Measurements from ENCODE around the gene ANKRD13D.

- no peak for TF ChIP-seq CTCF (conservative IDR thresholded peaks at IDR 0.05; ENCODE audit: low read depth in 2 of 2)
- no peak for TF ChIP-seq POLR2AphosphoS5 (IDR thresholded peaks at IDR 0.05; ENCODE audit: low read depth)
- TF ChIP-seq EZH2 (IDR thresholded peaks at IDR 0.05; ENCODE audit: low read depth, unreplicated experiment), result no peak
- TF ChIP-seq REST (IDR thresholded peaks at IDR 0.05; ENCODE audit: unreplicated experiment), result no peak
- no peak for TF ChIP-seq JUNB (IDR thresholded peaks at IDR 0.05; ENCODE audit: unreplicated experiment)
These were observed 46.1 kb upstream of the ANKRD13D start for GRCh38 chr11:67243051-67243450.
